Spleen (tissue), 7 donors: ENCODE data around the gene HES4.
A peak's percentile ranks its signal among the peaks of the same experiment; 100 is the strongest.

Source experiments
- CTCF ChIP-seq, 11 experiments: fragments of 200-600 bp in 7 of 11; fragments of 450-650 bp in 4 of 11; sonication (generic) in 4 of 11; IDR thresholded peaks in 8 of 11; conservative IDR thresholded peaks in 3 of 11; 1 replicate in 7 of 11; 2 replicates in 4 of 11; pipeline versions ENCODE4 v1.4.0 to v1.8.0; 2016 to 2021; ENCODE audit warnings: antibody characterized with exemption in 11 of 11, inconsistent platforms in 4 of 11, mild to moderate bottlenecking in 1 of 11
- POLR2AphosphoS5 ChIP-seq, 3 donors: sonication (generic); formaldehyde crosslinking; IDR thresholded peaks; one replicate each; pipeline ENCODE4 v1.5.1; 2017; ENCODE audit warnings: antibody characterized with exemption in 3 of 3
- donor health status: DM: no; HTN: no; CAD: no; lungs with moderate emphysema.
- donor health status: DM: no; HTN: no; CAD: no.
- donor health status: DM: no; HTN: no; CAD: no.

GRCh38 chr1:954927-955326 lies 45.0 kb downstream of the HES4 start:
- TF ChIP-seq CTCF (IDR thresholded peaks at IDR 0.05 in 8 of 11, conservative IDR thresholded peaks at IDR 0.05 in 3 of 11) (no peak), POLR2AphosphoS5 (IDR thresholded peaks at IDR 0.05) (peak in 1 of 3 donors; percentile 14)
